H9 (cell line): ENCODE results near the gene PSMD1. TPM values are rescaled to one million over a fixed set of nuclear protein-coding genes. Genes with fewer than 3 reads are reported as not detected.

Source experiments
- DNase-seq: peaks from one replicate; pipeline ENCODE4 v3.0.0-alpha.2; 2017
- H2AFZ ChIP-seq: one replicate; pipeline ENCODE4 v1.6.1; 2013; ENCODE audit warnings: mild to moderate bottlenecking, low read length, control low read depth, moderate library complexity
- H2AK5ac ChIP-seq: 2 replicates; pipeline ENCODE4 v1.6.1; 2013; ENCODE audit warnings: low read length, control low read depth, mixed read lengths; ENCODE audit not compliant: insufficient read length
- H2BK120ac ChIP-seq: one replicate; pipeline ENCODE4 v1.6.1; 2013; ENCODE audit warnings: low read depth, mild to moderate bottlenecking, low read length, control low read depth, inconsistent platforms; ENCODE audit not compliant: poor library complexity, severe bottlenecking
- H2BK12ac ChIP-seq: 2 replicates; pipeline ENCODE4 v1.6.1; 2013; ENCODE audit warnings: low read length, control low read depth, mixed read lengths, low read depth; ENCODE audit not compliant: insufficient read length
- H2BK15ac ChIP-seq: 2 replicates; pipeline ENCODE4 v1.6.1; 2013; ENCODE audit warnings: low read depth, low read length, control low read depth
- H2BK20ac ChIP-seq: one replicate; pipeline ENCODE4 v1.6.1; 2013; ENCODE audit warnings: low read depth, mild to moderate bottlenecking, low read length, control low read depth, inconsistent platforms; ENCODE audit not compliant: poor library complexity, severe bottlenecking
- H2BK5ac ChIP-seq: 2 replicates; pipeline ENCODE4 v1.6.1; 2013; ENCODE audit warnings: low read length, control low read depth, mixed read lengths; ENCODE audit not compliant: insufficient read length
- H3K14ac ChIP-seq: 2 replicates; pipeline ENCODE4 v1.6.1; 2013; ENCODE audit warnings: low read length, control low read depth; ENCODE audit not compliant: insufficient read depth
- H3K18ac ChIP-seq: 2 replicates; pipeline ENCODE4 v1.6.1; 2013; ENCODE audit warnings: low read depth, mild to moderate bottlenecking, mixed read lengths, low read length, control low read depth; ENCODE audit not compliant: insufficient read length
- H3K23ac ChIP-seq: 2 replicates; pipeline ENCODE4 v1.6.1; 2013; ENCODE audit warnings: low read length, control low read depth, mixed read lengths, low read depth; ENCODE audit not compliant: insufficient read length
- H3K23me2 ChIP-seq: 2 replicates; pipeline ENCODE4 v1.6.1; 2013; ENCODE audit warnings: low read depth, mild to moderate bottlenecking, mixed read lengths, low read length, control low read depth; ENCODE audit not compliant: insufficient read length, poor library complexity, severe bottlenecking
- H3K27ac ChIP-seq: 2 replicates; pipeline ENCODE4 v1.5.1; 2013; ENCODE audit warnings: low read length, control low read depth, mixed read lengths, low read depth; ENCODE audit not compliant: insufficient read length
- H3K27me3 ChIP-seq: 2 replicates; pipeline ENCODE4 v1.6.1; 2013; ENCODE audit warnings: low read length, control low read depth, inconsistent platforms; ENCODE audit not compliant: insufficient read depth
- H3K4ac ChIP-seq: 2 replicates; pipeline ENCODE4 v1.6.1; 2013; ENCODE audit warnings: low read depth, mild to moderate bottlenecking, control low read depth, inconsistent platforms, low read length, moderate library complexity
- H3K4me1 ChIP-seq: 2 replicates; pipeline ENCODE4 v1.6.1; 2013; ENCODE audit warnings: low read length, control low read depth, inconsistent platforms; ENCODE audit not compliant: insufficient read depth
- H3K4me2 ChIP-seq: 2 replicates; pipeline ENCODE4 v1.6.1; 2013; ENCODE audit warnings: low read length, control low read depth, mixed read lengths; ENCODE audit not compliant: insufficient read length, insufficient read depth
- H3K56ac ChIP-seq: 2 replicates; pipeline ENCODE4 v1.6.1; 2013; ENCODE audit warnings: low read depth, mild to moderate bottlenecking, mixed read lengths, low read length, control low read depth; ENCODE audit not compliant: insufficient read length
- H3K79me1 ChIP-seq: 2 replicates; pipeline ENCODE4 v1.6.1; 2013; ENCODE audit warnings: low read depth, mild to moderate bottlenecking, moderate library complexity, low read length, control low read depth, inconsistent platforms; ENCODE audit not compliant: insufficient read depth, poor library complexity, severe bottlenecking
- H3K79me2 ChIP-seq: 2 replicates; pipeline ENCODE4 v1.6.1; 2013; ENCODE audit warnings: low read length, control low read depth, inconsistent platforms; ENCODE audit not compliant: insufficient read depth
- H3K9ac ChIP-seq: 2 replicates; pipeline ENCODE4 v1.6.1; 2013; ENCODE audit warnings: low read length, control low read depth, mixed read lengths; ENCODE audit not compliant: insufficient read length; ENCODE audit errors: extremely low read depth
- H3K9me3 ChIP-seq: one replicate; pipeline ENCODE4 v1.6.1; 2013; ENCODE audit warnings: low read depth, low read length, inconsistent platforms; ENCODE audit not compliant: control insufficient read depth
- H3T11ph ChIP-seq: one replicate; pipeline ENCODE4 v1.6.1; 2013; ENCODE audit warnings: mild to moderate bottlenecking, low read length, control low read depth, inconsistent platforms
- H4K20me1 ChIP-seq: one replicate; pipeline ENCODE4 v1.6.1; 2013; ENCODE audit not compliant: control insufficient read depth, insufficient read length, insufficient read depth
- H4K5ac ChIP-seq: 2 replicates; pipeline ENCODE4 v1.6.1; 2013; ENCODE audit warnings: low read depth, mild to moderate bottlenecking, mixed read lengths, low read length, control low read depth; ENCODE audit not compliant: insufficient read length
- H4K8ac ChIP-seq: replicated peaks from 2 replicates; pipeline ENCODE4 v1.6.1; 2013; ENCODE audit warnings: low read length, control low read depth, mixed read lengths, low read depth; ENCODE audit not compliant: insufficient read length
- H4K91ac ChIP-seq: 2 replicates; pipeline ENCODE4 v1.6.1; 2013; ENCODE audit warnings: low read depth, mild to moderate bottlenecking, moderate library complexity, mixed read lengths, low read length, control low read depth; ENCODE audit not compliant: insufficient read length
- H3K27ac Mint-ChIP-seq, 3 experiments: 2 replicates in 2 of 3; 3 replicates in 1 of 3; pipeline ENCODE4 v1.8.0; 2020 to 2021; ENCODE audit warnings: mixed read lengths in 3 of 3, mild to moderate bottlenecking in 1 of 3, moderate library complexity in 1 of 3
- H3K27me3 Mint-ChIP-seq: 2 replicates; pipeline ENCODE4 v1.8.0; 2021; ENCODE audit warnings: low read depth, mild to moderate bottlenecking, moderate library complexity, mixed read lengths
- H3K36me3 Mint-ChIP-seq, 3 experiments: 2 replicates in 2 of 3; 3 replicates in 1 of 3; pipeline ENCODE4 v1.8.0; 2020 to 2021; ENCODE audit warnings: low read depth in 3 of 3, mixed read lengths in 3 of 3; ENCODE audit not compliant: insufficient read depth in 1 of 3
- H3K4me1 Mint-ChIP-seq, 2 experiments: 2 replicates each; pipeline ENCODE4 v1.8.0; 2020; ENCODE audit warnings: mixed read lengths in 2 of 2
- H3K4me3 Mint-ChIP-seq, 2 experiments: 2 replicates in 1 of 2; 3 replicates in 1 of 2; pipeline ENCODE4 v1.8.0; 2020 to 2021; ENCODE audit warnings: mild to moderate bottlenecking in 2 of 2, mixed read lengths in 2 of 2, moderate library complexity in 1 of 2
- H3K9me3 Mint-ChIP-seq, 2 experiments: 2 replicates in 1 of 2; 3 replicates in 1 of 2; pipeline ENCODE4 v1.8.0; 2020; ENCODE audit warnings: mild to moderate bottlenecking in 2 of 2, mixed read lengths in 2 of 2, moderate library complexity in 1 of 2
- CTCF ChIP-seq: fragments of 200-600 bp; sonication (generic); conservative IDR thresholded peaks from 3 replicates; pipeline ENCODE4 v1.8.0; 2021; ENCODE audit warnings: antibody characterized with exemption, mild to moderate bottlenecking
- WGBS: extraction: QIAGEN DNeasy Blood & Tissue Kit; methylation state at CpG from one replicate; pipeline ENCODE4 v1.1.7; 2013; ENCODE audit warnings: missing lambda C conversion rate, low lambda C conversion rate, mixed read lengths; ENCODE audit not compliant: insufficient read length; ENCODE audit errors: extremely low coverage; 5-methylcytosine and 5-hydroxymethylcytosine counted together
- total RNA-seq: library from RNA; stranded (reverse); gene quantifications from 2 replicates; pipeline ENCODE4 v1.2.1, GENCODE V29; 2021

PSMD1 gene
- total RNA-seq, 1 experiment from 2014 or later: 166 TPM

- peaks cover 21 to 23% (median 22%) of the 10 kb centered on the region in 3 experiments for H3K36me3 Mint-ChIP-seq
- no peak within 1 kb of the TSS for H3K4ac ChIP-seq
- no peak within 1 kb of the TSS for H2BK12ac ChIP-seq
- no peak within 1 kb of the TSS for H2BK120ac ChIP-seq
- TF ChIP-seq CTCF: no peak
- H3K4me1 Mint-ChIP-seq: peaks cover 22 to 23% of the 10 kb centered on the region in 2 experiments
- H2BK15ac ChIP-seq: no peak within 1 kb of the TSS
- H3K14ac ChIP-seq: no peak within 1 kb of the TSS
- no peak within 1 kb of the TSS for H3K56ac ChIP-seq
- H2BK20ac ChIP-seq: no peak within 1 kb of the TSS
- H3K27ac Mint-ChIP-seq: peak within 1 kb of the TSS; percentile 73 to 96 (median 96); a peak in 6 of 7 replicates
- no CpG with 5 or more reads among the region's 83 CpGs for WGBS
- H4K20me1 ChIP-seq: no peaks in the 10 kb centered on the region
- peak within 1 kb of the TSS; percentile 69 for H3K4me2 ChIP-seq
- no peaks in the 10 kb centered on the region for H3K27me3 ChIP-seq
- H3K9me3 ChIP-seq: no peaks in the 10 kb centered on the region
- H3K4me3 Mint-ChIP-seq: peak within 1 kb of the TSS; percentile 96 to 98
- no peak within 1 kb of the TSS for H4K8ac ChIP-seq
- H3K23ac ChIP-seq: no peak within 1 kb of the TSS
- no peak within 1 kb of the TSS for H2BK5ac ChIP-seq
- H3K9ac ChIP-seq: peak within 1 kb of the TSS; percentile 72
- H3K23me2 ChIP-seq: peaks cover 3% of the 10 kb centered on the region
- no peak within 1 kb of the TSS for H2AFZ ChIP-seq
- no peak within 1 kb of the TSS for H3K27ac ChIP-seq
- H3K4me1 ChIP-seq: no peaks in the 10 kb centered on the region
- no peak within 1 kb of the TSS for H4K91ac ChIP-seq
- no peaks in the 10 kb centered on the region; the same call in 1 of the 2 replicates for H3K27me3 Mint-ChIP-seq
- no peaks in the 10 kb centered on the region for H3K79me1 ChIP-seq
- H3T11ph ChIP-seq: no peak within 1 kb of the TSS
- H2AK5ac ChIP-seq: no peak within 1 kb of the TSS
- DNase-seq: peak; percentile 88
- no peaks in the 10 kb centered on the region for H3K79me2 ChIP-seq
- H3K18ac ChIP-seq: peak within 1 kb of the TSS; percentile 49
- peaks cover 3 to 8% of the 10 kb centered on the region in 2 experiments; a peak in 4 of 5 replicates for H3K9me3 Mint-ChIP-seq
- no peak within 1 kb of the TSS for H4K5ac ChIP-seq
Observed at GRCh38 chr2:231198291-231199173, 141.9 kb downstream of the PSMD1 start, which contains the start of gene ARMC9. TSS of gene ARMC9 (plus strand) at chr2:231198631. CDS start at chr2:231206239, 7,608 bp downstream.
